Measurements from ENCODE around the gene NREP.
A peak's percentile ranks its signal among the peaks of the same experiment; 100 is the strongest.
"Not testable (repeated sequence)": the region's sequence is repeated elsewhere in the genome, so short reads cannot be mapped to it uniquely, and the experiment has no call there.

Gene NREP

DNA sequence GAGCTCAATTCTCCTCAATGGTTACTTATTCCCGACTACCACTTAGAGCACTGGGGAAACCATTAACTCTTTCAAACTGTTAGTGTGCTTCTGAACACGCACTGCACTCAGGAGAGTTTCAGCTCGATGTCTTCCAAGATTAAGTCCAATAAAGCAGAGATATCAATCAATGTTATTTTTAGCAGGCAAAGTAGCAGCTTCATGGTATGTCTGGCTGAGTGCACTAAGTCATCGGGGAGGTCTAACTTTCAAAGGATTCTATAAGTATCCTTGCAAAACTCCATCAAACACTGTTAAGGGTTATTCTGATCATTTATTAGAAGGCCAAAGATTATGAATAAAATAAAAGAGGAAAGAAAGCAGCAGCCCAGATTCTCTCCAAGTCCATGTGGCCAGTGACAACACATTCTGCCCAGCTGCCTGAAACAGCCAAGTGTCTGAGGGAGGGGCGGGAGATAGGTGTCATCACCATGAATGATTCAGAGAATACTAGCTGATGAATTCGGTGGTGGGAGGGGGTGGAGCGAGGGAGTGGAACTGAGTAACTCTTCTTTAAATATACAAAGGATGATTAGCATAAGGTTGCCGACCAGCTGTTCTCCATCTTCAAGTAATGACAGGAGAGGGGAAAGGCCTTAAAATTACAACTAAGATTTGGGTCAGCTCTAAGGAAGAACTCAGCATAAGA is 21.3 kb downstream of the NREP start:
- peak in 1 of 2 experiments; percentile 4 for DNase-seq

DNA sequence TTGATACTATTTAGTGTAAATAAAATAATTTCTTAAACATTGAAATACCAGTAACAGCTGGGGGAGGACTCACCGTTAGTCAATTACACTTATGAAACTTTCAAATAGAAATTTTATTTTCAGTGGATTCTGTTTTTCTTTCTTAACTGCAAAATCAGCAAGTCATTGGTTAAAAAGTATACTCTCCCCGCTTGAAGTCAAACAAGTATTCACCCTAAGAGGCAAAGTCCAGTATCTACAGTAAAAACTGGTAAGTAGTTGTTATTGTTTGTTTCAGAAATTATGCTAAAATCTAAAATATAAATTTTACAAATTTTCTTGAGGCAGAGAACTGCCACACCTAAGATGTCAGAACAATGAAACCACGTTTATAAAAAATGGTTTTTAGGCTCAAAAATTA is 22.4 kb downstream of the NREP start:
- no peak for DNase-seq

DNA sequence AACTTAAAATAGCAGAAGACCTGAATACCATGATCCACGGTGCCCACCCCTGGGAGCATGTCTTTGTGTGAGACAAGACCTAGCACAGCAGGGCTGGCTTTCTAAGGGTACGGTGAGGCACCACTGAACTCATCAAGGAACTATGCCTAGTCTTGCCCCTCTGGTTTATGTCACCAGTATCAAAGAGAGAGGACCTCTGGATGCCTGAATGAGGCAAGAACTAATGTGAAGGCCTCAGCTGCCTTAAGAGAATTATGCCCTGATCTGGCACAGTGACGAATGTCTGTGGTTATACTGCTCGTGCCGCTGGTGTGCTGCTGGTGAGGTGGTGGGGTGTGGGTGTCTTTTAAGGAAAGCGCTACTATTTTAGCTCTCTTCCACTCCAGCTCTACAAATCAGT is 23.0 kb downstream of the NREP start:
- DNase-seq = no peak

DNA sequence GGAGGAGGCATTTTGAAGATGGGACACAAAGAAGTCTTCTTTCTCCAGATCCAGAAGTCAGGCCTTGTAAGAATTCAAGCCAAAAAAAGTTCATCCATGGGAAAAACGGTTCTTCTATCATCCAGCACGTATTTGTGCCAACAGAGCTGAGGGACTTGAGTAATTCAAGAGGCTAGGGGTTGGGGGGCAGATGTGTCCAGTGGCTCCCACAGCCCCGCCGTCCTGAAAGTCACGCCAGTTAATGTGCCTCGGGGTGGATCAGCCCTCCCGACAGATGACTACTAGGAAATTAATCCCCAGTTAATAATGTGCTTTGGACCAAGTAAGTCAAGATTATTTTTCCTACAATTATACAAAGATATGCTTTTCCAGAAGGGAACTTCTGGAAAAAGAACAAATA is 23.4 kb downstream of the NREP start:
- DNase-seq = no peak

DNA sequence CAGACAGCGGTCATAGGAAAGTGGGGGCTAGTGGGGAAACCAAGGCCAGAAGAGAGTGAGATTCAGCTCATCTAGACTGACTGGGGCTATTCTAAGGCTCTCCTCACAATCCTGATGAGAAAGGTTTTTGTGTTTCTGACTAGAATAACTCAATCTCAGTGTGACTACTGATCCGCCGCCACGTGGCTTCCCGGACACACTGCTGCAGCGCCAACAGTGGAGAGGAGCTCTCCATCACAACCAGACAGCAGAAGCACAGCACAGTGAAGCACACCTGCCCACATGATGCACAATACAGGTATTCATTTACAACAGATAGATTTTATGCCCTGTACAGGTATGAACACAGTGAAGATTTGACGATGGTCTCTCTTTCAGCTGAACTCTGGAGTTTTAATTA is 25.4 kb downstream of the NREP start:
- no peak for DNase-seq

DNA sequence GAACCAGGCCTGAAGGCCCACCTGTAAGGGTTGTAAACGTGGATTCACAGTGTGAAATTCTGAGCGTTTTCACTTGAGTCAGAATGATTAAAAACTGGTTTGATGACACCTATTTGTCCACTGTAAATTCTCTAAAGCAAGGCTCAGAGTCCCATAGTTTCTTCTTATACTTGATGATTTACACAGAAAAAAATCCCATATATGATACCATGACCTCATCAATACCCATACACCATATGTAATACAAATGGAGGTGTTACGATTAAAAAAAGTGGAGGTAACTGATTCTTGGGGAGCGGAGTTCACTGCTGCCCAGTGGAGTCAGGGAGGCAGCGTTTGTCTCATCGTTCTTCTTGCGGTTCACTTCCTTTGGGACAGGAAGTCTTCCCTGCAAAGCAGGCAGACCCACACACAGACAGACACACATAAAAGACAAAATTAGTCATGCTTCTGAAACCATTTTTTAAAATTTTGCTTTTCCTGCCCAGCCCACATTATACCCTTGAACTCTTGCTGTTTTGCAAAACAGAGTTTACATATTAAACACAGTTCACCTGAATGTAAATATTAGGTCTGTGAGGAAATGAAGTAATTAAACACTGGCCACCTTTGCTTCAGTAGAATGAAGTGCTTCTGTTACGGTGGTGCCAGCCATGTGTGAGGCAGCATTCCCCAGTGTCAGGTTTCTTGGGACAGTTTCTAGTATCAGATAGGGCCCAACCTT is 26.2 kb downstream of the NREP start:
- DNase-seq = no peak

DNA sequence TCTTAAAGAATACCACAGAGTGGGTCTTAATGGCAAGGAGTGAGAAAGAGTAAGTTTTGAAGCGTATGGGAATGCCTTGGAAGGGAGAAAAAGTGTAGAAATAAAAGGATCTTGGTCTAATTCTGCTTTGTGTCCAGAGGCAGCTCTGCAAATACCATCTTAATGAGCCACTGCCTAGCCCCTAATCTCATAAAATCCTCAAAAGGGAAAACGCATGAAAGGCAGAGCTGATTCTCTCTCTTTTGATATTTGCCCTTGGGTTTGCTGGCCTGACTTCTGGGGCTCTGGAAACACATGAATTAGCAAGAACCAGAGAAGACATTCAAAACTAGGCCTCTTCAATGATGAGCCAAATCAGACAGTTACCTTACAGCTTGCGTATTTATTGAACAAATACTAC is 28.1 kb downstream of the NREP start:
- no peak for DNase-seq

DNA sequence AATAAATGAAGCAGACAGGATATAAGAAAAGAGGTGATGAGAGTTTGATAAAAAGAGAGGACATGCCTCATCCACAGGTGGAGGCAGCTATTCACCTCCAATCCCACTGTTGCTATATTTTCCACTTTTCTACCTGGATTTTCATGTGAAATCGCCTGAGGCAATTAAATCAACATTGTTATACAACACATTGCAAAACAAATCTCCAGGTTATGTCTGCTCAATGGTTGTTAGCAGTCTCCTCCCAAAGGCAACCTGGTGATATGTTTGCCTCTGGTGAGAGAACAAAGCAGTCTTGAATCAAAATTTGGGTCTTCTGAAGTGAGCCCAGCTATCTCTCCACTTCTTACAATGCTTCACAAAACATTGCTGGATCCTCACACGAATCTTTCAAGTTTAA is 30.0 kb downstream of the NREP start:
- DNase-seq = no peak

- DNase-seq = no peak
Measured at GRCh38 chr5:111722140-111722539, 34.9 kb downstream of the NREP start.

GRCh38 chr5:111720333-111720890 is 36.6 kb downstream of the NREP start:
- DNase-seq = no peak

DNA sequence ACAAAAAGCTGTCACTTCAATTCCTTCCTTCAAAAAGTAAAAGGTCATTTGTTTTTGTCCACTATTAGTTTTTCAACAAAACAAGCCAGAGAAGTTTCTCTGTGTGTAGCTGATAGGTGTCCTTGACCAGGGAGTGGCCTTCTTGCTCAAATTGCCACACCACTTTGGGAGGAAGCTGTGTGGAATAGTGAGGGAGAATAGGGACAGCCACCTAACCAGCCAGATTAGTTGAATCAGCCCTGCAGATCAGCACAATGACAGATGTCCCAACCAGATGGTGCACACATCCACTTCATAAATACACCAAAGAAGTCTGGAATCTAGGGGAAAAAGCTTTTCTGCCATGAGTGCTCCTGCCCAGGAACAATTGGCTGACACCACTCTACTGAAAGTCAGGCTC is 37.2 kb downstream of the NREP start:
- no peak for DNase-seq

GRCh38 chr5:111716789-111717188 is 40.2 kb downstream of the NREP start:
- DNase-seq = not testable (repeated sequence)

- no peak for DNase-seq
Measured at GRCh38 chr5:111707630-111708164, 49.3 kb downstream of the NREP start.

DNA sequence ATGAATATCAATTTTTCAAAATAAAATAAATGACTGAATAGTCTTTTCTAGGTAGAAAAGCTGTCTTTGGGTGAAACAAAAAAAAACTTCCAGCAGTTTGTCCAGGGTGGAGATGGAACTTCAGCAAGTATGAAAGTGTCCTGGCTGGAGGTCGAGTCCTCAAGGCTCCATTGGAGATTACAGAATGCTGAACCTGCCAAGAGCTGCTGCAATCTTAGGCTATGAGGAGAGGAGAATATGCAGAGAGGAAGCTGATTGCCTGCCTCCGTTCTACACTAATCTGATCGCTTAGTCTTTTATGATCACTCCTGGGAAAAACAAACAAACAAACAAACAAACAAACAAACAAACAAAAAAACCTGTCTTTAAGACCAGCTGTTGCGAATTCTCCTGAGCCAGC is 50.6 kb downstream of the NREP start:
- DNase-seq = no peak

DNA sequence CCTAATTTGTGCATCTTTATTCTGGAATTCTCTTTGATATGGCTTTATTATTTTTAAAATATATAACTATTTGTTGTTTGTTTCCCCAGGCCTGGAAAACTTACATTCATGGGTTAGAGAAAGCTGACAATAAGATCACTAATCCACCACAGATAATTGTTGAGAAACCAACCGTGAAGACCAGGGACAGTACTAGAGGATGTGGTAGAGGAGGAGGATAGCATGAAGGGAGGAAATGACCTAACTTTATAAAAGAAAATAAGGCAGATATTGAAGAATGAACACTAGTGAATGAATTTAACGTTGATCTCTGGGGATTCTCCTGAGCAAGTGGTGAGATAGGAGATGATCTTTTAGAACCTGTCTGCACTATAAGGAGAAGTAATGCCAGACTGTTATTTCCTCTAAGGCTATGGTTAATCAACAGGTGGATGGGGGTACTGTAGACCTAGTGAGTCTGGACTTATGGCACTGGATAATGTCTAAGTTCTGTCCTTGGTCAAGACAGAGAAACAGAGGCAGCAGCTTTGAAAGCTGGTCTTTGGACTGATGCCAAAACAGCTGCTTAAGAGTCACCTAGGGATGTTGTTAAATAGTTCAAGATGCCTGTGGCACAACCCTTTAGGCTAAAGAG is 52.4 kb downstream of the NREP start:
- no peak for DNase-seq

DNA sequence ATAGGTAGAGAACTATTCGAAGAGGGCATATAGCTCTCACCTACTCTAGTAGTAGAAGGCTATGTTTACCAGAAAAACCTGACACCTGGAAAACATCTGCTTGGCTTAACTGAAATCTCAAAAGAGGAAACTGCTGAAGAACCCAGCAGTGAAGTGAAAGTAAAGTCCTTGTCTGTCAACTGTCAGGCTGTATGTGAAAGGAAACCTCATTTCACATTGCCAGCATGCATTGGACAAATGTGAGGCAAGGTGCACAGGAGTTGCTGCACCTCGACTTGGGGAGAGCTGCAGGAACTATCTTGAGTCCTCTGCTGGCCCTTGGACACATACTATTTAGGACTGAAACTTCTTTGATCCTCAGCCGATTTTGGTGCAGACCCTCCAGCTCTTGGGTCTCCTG is 53.3 kb downstream of the NREP start:
- DNase-seq = no peak

DNA sequence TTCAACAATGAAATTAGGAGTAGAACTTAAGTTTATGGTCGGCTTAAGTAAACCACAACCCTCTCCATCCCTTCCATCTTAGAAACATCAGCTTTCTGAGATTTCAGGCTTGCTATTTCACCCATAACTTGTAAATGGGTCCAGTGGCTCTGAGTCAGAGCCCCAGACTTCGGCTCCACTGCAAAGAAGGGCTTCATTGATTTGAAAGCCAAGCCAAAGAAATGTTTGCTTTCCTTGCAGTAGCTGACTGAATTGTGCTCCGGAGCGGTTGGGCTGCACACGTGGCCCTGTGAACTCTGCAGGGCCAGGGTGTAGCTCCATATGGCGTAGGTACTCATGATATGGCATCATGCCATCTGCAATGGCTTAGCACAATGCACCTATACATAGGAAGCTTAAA is 57.0 kb downstream of the NREP start:
- no peak for DNase-seq

DNA sequence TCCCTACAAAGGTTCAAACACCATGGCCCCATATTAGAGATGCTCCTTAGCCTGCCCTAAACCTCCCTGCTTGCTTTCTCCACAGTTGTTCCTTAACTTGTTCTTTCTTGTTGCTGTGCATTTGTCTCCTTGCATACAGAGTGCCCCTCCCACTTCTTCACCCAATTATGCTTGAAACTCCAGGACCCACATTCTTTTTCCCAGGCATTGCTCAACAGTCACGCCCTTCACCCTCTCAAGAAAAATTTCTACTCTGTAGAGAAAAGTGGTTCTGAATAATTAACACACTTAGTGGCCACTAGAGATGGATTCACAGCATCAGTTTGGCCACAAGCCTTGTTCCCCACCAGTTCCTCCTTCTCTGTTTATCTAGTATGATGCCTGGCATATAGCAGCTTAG is 57.7 kb downstream of the NREP start:
- no peak for DNase-seq

GRCh38 chr5:111697881-111698757 is 58.9 kb downstream of the NREP start:
- no peak for DNase-seq

GRCh38 chr5:111697215-111697614 is 59.8 kb downstream of the NREP start:
- no peak for DNase-seq

DNA sequence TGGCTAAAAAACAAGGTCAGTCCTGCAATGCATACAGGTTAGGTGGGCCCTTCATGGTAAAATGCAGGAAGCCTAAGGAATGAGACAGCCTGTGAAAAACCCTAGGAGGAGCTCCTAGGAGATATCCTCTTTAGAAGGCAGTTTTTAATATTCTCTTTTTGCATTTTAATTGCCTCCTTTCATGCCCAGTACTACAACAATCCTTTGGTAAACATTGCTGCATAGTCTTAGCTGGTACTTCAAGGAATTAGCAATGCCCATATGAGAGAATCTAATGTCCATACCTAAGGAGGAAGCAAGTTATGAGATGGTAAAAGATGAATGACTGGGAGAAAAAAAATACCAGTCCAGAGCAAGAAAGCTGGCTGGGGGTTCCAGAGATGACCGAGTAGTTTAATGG is 61.0 kb downstream of the NREP start:
- no peak for DNase-seq

- DNase-seq = no peak
Measured at GRCh38 chr5:111694133-111694532, 62.9 kb downstream of the NREP start.

DNA sequence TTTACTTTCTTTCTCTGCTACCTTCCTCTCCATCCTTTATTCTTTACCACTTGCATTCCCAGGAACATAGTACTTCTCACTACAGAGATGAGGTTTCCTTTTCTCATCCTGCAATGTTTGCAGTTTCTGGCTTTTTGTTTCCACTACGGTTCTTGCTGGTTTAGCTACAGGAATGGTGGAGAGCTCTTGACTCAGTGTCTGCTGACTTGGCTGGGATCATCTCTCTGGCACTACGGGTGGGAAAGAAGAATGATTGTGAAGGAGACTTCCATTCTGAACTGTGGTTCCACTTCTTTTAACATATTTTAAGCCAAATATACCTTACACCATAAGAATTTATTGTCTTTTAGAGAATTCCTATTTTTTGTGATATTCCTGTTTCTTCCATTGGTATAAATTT is 65.1 kb downstream of the NREP start:
- DNase-seq = no peak
